Neural cell (in vitro differentiated cells): Measurements from ENCODE around the gene SYNGR1. TPM values are rescaled to one million over a fixed set of nuclear protein-coding genes. Genes with fewer than 3 reads are reported as not detected.

ENCODE experiments used
- H2AFZ ChIP-seq: fragments of 200-600, 300-800 bp; sonication (generic), shearing (Covaris generic); 2 replicates; pipeline ENCODE4 v1.6.0; 2014; ENCODE audit warnings: low read depth, mild to moderate bottlenecking, antibody characterized with exemption, low read length, moderate library complexity
- H3F3A ChIP-seq: fragments of 200-600 bp; shearing (Covaris generic); 2 replicates; pipeline ENCODE4 v1.6.1; 2016; ENCODE audit warnings: mild to moderate bottlenecking, moderate library complexity, mixed read lengths, antibody characterized with exemption, low read length; ENCODE audit not compliant: insufficient read depth, poor library complexity, severe bottlenecking
- H3K27ac ChIP-seq: fragments of 200-600, 300-800 bp; sonication (generic), shearing (Covaris generic); 2 replicates; pipeline ENCODE4 v1.5.1; 2014; ENCODE audit warnings: mild to moderate bottlenecking, low read length, moderate library complexity
- H3K27me3 ChIP-seq: fragments of 300-800, 200-600 bp; sonication (generic), shearing (Covaris generic); 2 replicates; pipeline ENCODE4 v1.6.0; 2014; ENCODE audit warnings: mild to moderate bottlenecking, low read depth, low read length, moderate library complexity; ENCODE audit not compliant: insufficient read depth
- H3K36me3 ChIP-seq: fragments of 300-800, 200-600 bp; sonication (generic), shearing (Covaris generic); 2 replicates; pipeline ENCODE4 v1.5.1; 2014; ENCODE audit warnings: mild to moderate bottlenecking, antibody characterized with exemption, low read length, moderate library complexity; ENCODE audit not compliant: insufficient read depth
- H3K4me2 ChIP-seq: fragments of 300-800, 200-600 bp; sonication (generic), shearing (Covaris generic); 2 replicates; pipeline ENCODE4 v1.6.0; 2014; ENCODE audit warnings: mild to moderate bottlenecking, low read length
- H3K4me3 ChIP-seq: fragments of 300-800, 200-600 bp; sonication (generic), shearing (Covaris generic); 2 replicates; pipeline ENCODE4 v1.5.1; 2014; ENCODE audit warnings: mild to moderate bottlenecking, low read length, moderate library complexity
- H3K79me2 ChIP-seq: fragments of 200-600 bp; shearing (Covaris generic); replicated peaks from 2 replicates; pipeline ENCODE4 v1.6.0; 2014; ENCODE audit warnings: mild to moderate bottlenecking, low read length, moderate library complexity; ENCODE audit not compliant: insufficient read depth
- H3K9ac ChIP-seq: fragments of 300-800, 200-600 bp; sonication (generic), shearing (Covaris generic); 2 replicates; pipeline ENCODE4 v1.6.1; 2016; ENCODE audit warnings: mild to moderate bottlenecking, low read length, mixed read lengths
- H3K9me2 ChIP-seq: fragments of 200-600 bp; shearing (Covaris generic); 2 replicates; pipeline ENCODE4 v1.6.1; 2016; ENCODE audit warnings: mild to moderate bottlenecking, low read length, mixed read lengths; ENCODE audit not compliant: insufficient read depth
- H3K9me3 ChIP-seq: fragments of 200-600, 300-800 bp; sonication (generic), shearing (Covaris generic); 2 replicates; pipeline ENCODE4 v1.6.1; 2016; ENCODE audit warnings: mild to moderate bottlenecking, mixed run types, low read length, moderate library complexity, mixed read lengths
- H4K20me1 ChIP-seq: fragments of 200-600 bp; shearing (Covaris generic); 2 replicates; pipeline ENCODE4 v1.6.1; 2016; ENCODE audit warnings: mild to moderate bottlenecking, mixed run types; ENCODE audit not compliant: insufficient read depth
- CTCF ChIP-seq: fragments of 450-650 bp; IDR thresholded peaks from 2 replicates; pipeline ENCODE4 v1.5.1; 2014; ENCODE audit warnings: antibody characterized with exemption, mild to moderate bottlenecking, moderate library complexity; ENCODE audit not compliant: poor library complexity, severe bottlenecking
- EP300 ChIP-seq: fragments of 450-650 bp; conservative IDR thresholded peaks from 2 replicates; pipeline ENCODE4 v1.6.1; 2014; ENCODE audit warnings: antibody characterized with exemption, mild to moderate bottlenecking, moderate library complexity; ENCODE audit not compliant: poor library complexity, severe bottlenecking
- EZH2 ChIP-seq: fragments of 200-600, 300-800 bp; shearing (Covaris generic), sonication (generic); IDR thresholded peaks from 2 replicates; pipeline ENCODE4 v1.6.1; 2014; ENCODE audit warnings: antibody characterized with exemption, low read length, borderline replicate concordance, mild to moderate bottlenecking; ENCODE audit not compliant: insufficient read depth, poor library complexity, severe bottlenecking
- MXI1 ChIP-seq: fragments of 450-650 bp; conservative IDR thresholded peaks from 2 replicates; pipeline ENCODE4 v1.6.1; 2014; ENCODE audit warnings: antibody characterized with exemption, mild to moderate bottlenecking; ENCODE audit not compliant: poor library complexity, severe bottlenecking
- POLR2AphosphoS5 ChIP-seq: IDR thresholded peaks from 2 replicates; pipeline ENCODE4 v1.6.1; 2012
- RAD21 ChIP-seq: fragments of 450-650 bp; conservative IDR thresholded peaks from 2 replicates; pipeline ENCODE4 v1.6.1; 2014; ENCODE audit warnings: antibody characterized with exemption, mild to moderate bottlenecking, moderate library complexity
- REST ChIP-seq: IDR thresholded peaks from 2 replicates; pipeline ENCODE4 v1.6.1; 2012; ENCODE audit warnings: borderline replicate concordance
- SMC3 ChIP-seq: fragments of 450-650 bp; conservative IDR thresholded peaks from 2 replicates; pipeline ENCODE4 v1.6.1; 2014; ENCODE audit warnings: antibody characterized with exemption, mild to moderate bottlenecking, moderate library complexity; ENCODE audit not compliant: poor library complexity
- TAF1 ChIP-seq: IDR thresholded peaks from 2 replicates; pipeline ENCODE4 v1.6.1; 2012; ENCODE audit warnings: low read depth
- polyA plus RNA-seq: library from polyadenylated mRNA; depleted of rRNA; stranded (reverse); fragments of >200 nt; gene quantifications from 2 replicates; pipeline ENCODE4 v1.2.3, GENCODE V29; 2014

Gene SYNGR1
- polyA plus RNA-seq, 1 donor from 2014 or later = 68.4 TPM

DNA sequence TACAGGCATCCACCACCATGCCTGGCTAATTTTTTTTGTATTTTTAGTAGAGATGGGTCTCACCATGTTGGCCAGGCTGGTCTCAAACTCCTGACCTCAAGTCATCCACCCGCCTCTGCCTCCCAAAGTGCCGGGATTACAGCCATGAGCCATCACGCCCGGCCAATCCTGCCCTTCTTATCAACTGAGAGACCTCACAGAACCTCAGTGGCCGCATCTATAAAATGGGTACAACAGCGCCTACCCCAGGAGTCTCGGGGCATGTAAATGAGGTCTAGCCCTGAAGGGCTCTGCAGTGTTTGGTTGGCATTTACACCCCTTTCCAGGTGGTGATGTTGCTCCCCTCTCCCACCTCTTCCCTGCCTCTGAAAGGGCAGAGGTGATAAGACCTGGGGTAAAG lies 11.7 kb downstream of the SYNGR1 start:
- TF ChIP-seq RAD21 = no peak
- no peak for TF ChIP-seq EZH2
- no peak for TF ChIP-seq MXI1
- no peak for TF ChIP-seq EP300
- no peak for TF ChIP-seq REST
- no peak for TF ChIP-seq SMC3
- no peak for TF ChIP-seq TAF1
- TF ChIP-seq CTCF = no peak
- no peak for TF ChIP-seq POLR2AphosphoS5
- Histone ChIP-seq H3K27me3 (no peaks in the 10 kb centered on the region), H3K36me3 (no peaks in the 10 kb centered on the region), H3K9ac (no peak overlapping the region), H4K20me1 (no peaks in the 10 kb centered on the region), H2AFZ (no peak overlapping the region), H3K9me3 (no peaks in the 10 kb centered on the region), H3K27ac (no peak overlapping the region), H3K9me2 (no peaks in the 10 kb centered on the region), H3F3A (no peaks in the 10 kb centered on the region), H3K4me3 (no peak overlapping the region), H3K79me2 (no peaks in the 10 kb centered on the region), H3K4me2 (no peak overlapping the region)

- H3K36me3 ChIP-seq = no peaks in the 10 kb centered on the region
- H3K27ac ChIP-seq = no peak overlapping the region
- no peak overlapping the region for H2AFZ ChIP-seq
- TF ChIP-seq POLR2AphosphoS5 (no peak), CTCF (no peak), RAD21 (no peak), MXI1 (no peak), TAF1 (no peak), SMC3 (no peak)
- no peaks in the 10 kb centered on the region for H3K9me2 ChIP-seq
- no peaks in the 10 kb centered on the region for H3F3A ChIP-seq
- no peak overlapping the region for H3K9ac ChIP-seq
- H3K4me3 ChIP-seq = no peak overlapping the region
- H3K9me3 ChIP-seq = no peaks in the 10 kb centered on the region
- H3K27me3 ChIP-seq = no peaks in the 10 kb centered on the region
- no peaks in the 10 kb centered on the region for H4K20me1 ChIP-seq
- H3K4me2 ChIP-seq = no peak overlapping the region
- no peaks in the 10 kb centered on the region for H3K79me2 ChIP-seq
Observed at GRCh38 chr22:39362271-39362670, 12.5 kb downstream of the SYNGR1 start.
